CD4-positive, alpha-beta T cell treated with Interleukin-17A for 1 hour (primary cell): ENCODE data around the gene HSD17B13.

ENCODE experiments used
- DNase-seq: peaks from one replicate; pipeline ENCODE4 v3.0.0-alpha.2; 2020

The HSD17B13 gene

GRCh38 chr4:87260477-87260876, 62.2 kb downstream of the HSD17B13 start:
- DNase-seq, result no peak

- DNase-seq, result no peak
Measured at GRCh38 chr4:87258677-87259076, 64.0 kb downstream of the HSD17B13 start.

GRCh38 chr4:87257523-87257922, 65.2 kb downstream of the HSD17B13 start:
- no peak for DNase-seq

GRCh38 chr4:87255755-87256154, 66.9 kb downstream of the HSD17B13 start:
- DNase-seq, result no peak
